SK-N-SH treated with all-trans-retinoic acid at 6 μM for 48 hours (cell line): ENCODE data around the gene NCL.

ENCODE experiments used
- ARNTL ChIP-seq: fragments of 450-650 bp; formaldehyde crosslinking; IDR thresholded peaks from 2 replicates; pipeline ENCODE4 v1.5.0; 2020; ENCODE audit warnings: low read depth, mild to moderate bottlenecking, moderate library complexity, borderline replicate concordance
- CREB5 ChIP-seq: fragments of 250-450 bp; sonication (Bioruptor Pico); IDR thresholded peaks from 2 replicates; pipeline ENCODE4 v1.5.1; 2020; ENCODE audit warnings: low read depth, mild to moderate bottlenecking, moderate library complexity
- CSRNP3 ChIP-seq: fragments of 250-450 bp; sonication (Bioruptor Pico); IDR thresholded peaks from 2 replicates; pipeline ENCODE4 v1.5.1; 2021; ENCODE audit warnings: mild to moderate bottlenecking, moderate library complexity
- ISL1 ChIP-seq: fragments of 250-450 bp; sonication (Bioruptor Pico); IDR thresholded peaks from 2 replicates; pipeline ENCODE4 v2.1.2; 2022; ENCODE audit warnings: mild to moderate bottlenecking, moderate library complexity
- POU6F1 ChIP-seq: fragments of 250-450 bp; sonication (Bioruptor Pico); IDR thresholded peaks from 2 replicates; pipeline ENCODE4 v1.8.0; 2021; ENCODE audit warnings: low read depth, mild to moderate bottlenecking, moderate library complexity, borderline replicate concordance
- PPARA ChIP-seq: fragments of 250-450 bp; sonication (Bioruptor Pico); IDR thresholded peaks from 2 replicates; pipeline ENCODE4 v1.5.0; 2020; ENCODE audit warnings: mild to moderate bottlenecking, borderline replicate concordance
- ZC3H10 ChIP-seq: fragments of 250-450 bp; sonication (Bioruptor Pico); IDR thresholded peaks from 2 replicates; pipeline ENCODE4 v1.5.1; 2021; ENCODE audit warnings: mild to moderate bottlenecking, moderate library complexity
- ZNF565 ChIP-seq: fragments of 450-650 bp; formaldehyde crosslinking; conservative IDR thresholded peaks from 2 replicates; pipeline ENCODE4 v1.5.0; 2020; ENCODE audit warnings: low read depth, mild to moderate bottlenecking, moderate library complexity

GRCh38 chr2:231458368-231458767 lies 5.9 kb downstream of the NCL start:
- TF ChIP-seq ARNTL (no peak), POU6F1 (CRISPR knock-in tag) (no peak), ZC3H10 (CRISPR knock-in tag) (no peak), ISL1 (no peak), ZNF565 (CRISPR knock-in tag) (no peak), PPARA (no peak), CSRNP3 (CRISPR knock-in tag) (no peak), CREB5 (CRISPR knock-in tag) (no peak)
